A673 (cell line): ENCODE results near the gene CLIC4.

Experiments
- CTCF ChIP-seq: fragments of 300-800, 200-600 bp; sonication (generic); conservative IDR thresholded peaks from 2 replicates; pipeline ENCODE4 v1.5.1; 2017; ENCODE audit warnings: low read depth, mild to moderate bottlenecking, antibody characterized with exemption, low read length, moderate library complexity, mixed read lengths
- EZH2 ChIP-seq: fragments of 200-600 bp; sonication (generic); IDR thresholded peaks from 2 replicates; pipeline ENCODE4 v1.6.1; 2017; ENCODE audit warnings: borderline replicate concordance, low read depth, mild to moderate bottlenecking, mixed read lengths, antibody characterized with exemption, low read length; ENCODE audit not compliant: poor library complexity, severe bottlenecking

- TF ChIP-seq CTCF = no peak
- TF ChIP-seq EZH2 = no peak
These were observed 135.8 kb downstream of the CLIC4 start for GRCh38 chr1:24881034-24881433.
